AML-193 (cell line): ENCODE measurements around the gene SAMD9.
"Not testable (repeated sequence)": the region's sequence is repeated elsewhere in the genome, so short reads cannot be mapped to it uniquely, and the experiment has no call there.

Experiments
- DNase-seq, 2 experiments: peaks; one replicate each; lab custom pipeline; 2025; lab: John Stamatoyannopoulos, UW

SAMD9 gene

DNA sequence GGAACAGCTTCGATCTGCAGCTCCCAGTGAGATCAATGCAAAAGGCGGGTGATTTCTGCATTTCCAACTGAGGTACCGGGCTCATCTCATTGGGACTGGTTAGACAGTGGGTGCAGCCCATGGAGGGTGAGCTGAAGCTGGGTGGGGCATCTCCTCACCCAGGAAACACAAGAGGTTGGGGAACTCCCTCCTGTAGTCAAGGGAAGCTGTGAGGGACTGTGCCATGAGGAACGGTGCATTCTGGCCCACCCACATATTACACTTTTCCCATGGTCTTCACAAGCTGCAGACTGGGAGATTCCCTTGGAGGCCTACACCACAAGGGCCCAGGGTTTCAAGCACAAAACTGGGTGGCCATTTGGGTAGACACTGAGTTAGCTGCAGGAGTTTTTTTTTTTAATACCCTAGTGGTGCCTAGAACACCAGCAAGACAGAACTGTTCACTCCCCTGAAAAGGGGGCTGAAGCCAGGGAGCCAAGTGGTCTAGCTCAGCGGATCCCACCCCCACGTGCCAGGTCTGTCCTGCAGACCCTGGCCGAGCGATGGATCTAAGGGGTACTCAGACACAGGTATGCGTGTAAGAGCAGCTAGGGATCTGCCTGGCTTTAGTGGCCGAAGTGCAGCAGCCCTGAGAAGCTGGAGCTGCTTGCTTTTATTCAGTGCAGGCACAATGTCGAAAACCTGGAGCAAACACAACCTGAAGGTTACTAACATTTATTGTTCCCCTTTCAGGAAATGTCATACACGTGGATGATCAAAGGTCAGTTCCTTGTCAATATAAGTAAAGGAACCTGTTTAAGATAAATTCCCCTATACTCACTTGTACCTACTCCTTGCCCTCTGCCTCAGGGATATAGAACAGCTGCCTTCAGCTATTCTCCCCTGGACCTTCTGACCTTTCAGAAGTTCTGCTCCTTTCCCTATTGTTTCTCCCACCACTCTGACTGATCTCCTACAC lies 3.1 kb upstream of the SAMD9 start:
- no peak for DNase-seq

GRCh38 chr7:93119191-93119905 lies 1.6 kb upstream of the SAMD9 start:
- DNase-seq, result no peak

DNA sequence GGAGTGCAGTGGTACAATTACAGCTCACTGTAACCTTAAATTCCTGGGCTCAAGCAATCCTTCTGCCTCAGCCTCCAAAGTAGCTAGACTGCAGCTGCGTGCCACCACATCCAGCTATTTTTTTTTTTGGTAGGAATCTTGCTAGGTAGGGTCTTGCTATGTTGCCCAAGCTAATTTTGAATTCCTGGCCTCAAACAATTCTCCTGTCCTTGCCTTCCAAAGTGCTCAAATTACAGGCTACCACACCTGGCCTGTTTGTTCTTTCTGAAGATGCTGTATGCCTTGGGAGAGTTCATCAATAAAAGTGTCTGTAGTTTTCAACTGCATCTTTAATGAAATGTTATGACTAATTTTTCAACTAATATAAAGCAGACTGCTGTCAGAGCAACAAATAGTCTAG lies 452 bp downstream of the SAMD9 start:
- DNase-seq, result no peak

GRCh38 chr7:93115796-93116195 lies 2.0 kb downstream of the SAMD9 start:
- no peak for DNase-seq

GRCh38 chr7:93108003-93108402 lies 9.8 kb downstream of the SAMD9 start:
- no peak for DNase-seq

DNA sequence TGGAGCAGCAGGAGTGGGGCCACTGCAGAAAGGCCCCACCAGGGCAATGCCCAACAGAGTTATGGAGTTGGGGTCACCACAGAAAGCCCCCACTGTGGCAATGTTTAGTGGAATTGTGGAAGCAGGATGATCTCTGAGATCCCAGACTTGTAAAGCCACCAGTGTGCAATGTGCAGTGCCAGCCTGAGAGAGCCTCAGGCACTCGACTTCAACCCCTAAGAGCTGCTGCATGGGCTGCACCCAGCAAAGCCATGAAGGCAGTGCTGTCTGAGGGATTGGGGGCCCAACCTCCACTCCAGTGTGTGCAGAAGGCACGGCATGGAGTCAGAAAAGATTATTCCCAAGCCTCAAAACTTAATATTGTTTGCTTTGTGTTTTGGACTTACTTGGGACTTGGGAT lies 20.4 kb downstream of the SAMD9 start:
- DNase-seq, result no peak

GRCh38 chr7:93092757-93093370 lies 24.9 kb downstream of the SAMD9 start:
- peak; percentile 33 to 46 for DNase-seq

DNA sequence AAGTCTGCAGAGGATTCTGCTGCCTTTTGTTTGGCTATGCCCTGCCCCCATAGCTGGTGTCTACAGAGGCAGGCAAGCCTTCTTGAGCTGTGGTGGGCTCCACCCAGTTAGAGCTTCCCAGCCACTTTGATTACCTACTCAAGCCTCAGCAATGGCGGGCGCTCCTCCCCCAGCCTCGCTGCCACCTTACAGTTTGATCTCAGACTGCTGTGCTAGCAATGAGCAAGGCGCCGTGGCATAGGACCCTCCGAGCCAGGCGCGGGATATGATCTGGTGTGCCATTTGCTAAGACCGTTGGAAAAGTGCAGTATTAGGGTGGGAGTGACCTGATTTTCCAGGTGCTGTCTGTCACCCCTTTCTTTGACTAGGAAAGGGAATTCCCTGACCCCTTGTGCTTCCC lies 44.4 kb downstream of the SAMD9 start:
- DNase-seq, result not testable (repeated sequence)

DNA sequence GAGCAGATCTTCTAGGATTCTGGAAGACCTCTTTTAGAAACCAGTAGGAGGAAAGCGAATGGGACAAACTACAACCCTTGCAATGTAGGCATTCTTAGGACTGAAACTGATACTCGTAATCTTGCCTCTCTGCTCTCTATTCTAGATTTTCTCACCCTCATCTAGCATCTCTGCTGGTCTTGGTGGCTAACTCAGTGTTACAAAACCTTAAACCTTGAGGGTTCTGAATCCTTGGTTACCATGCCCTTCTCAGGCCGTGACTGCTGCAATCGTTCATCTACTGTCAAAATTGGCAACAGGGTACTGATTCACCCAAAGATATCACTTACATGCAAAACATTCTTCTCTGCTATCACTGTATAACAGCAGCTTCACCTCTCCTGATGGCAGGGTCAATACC lies 55.2 kb downstream of the SAMD9 start:
- no peak for DNase-seq

DNA sequence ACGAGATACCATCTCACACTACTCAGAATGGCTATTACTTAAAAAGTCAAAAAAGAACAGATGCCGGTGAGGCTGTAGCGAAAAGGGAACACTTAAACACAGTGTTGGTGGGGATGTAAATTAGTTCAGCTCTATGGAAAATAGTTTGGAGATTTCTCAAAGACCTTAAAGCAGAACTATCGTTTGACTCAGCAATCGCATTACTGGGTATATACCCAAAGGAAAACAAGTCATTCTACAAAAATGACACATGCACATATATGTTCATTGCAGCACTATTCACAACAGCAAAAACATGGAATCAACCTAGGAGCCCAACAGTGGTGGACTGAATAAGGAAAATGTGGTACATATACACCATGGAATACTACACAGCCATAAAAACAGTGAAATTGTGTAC lies 56.9 kb downstream of the SAMD9 start:
- no peak for DNase-seq

- no peak for DNase-seq
These were observed 57.8 kb downstream of the SAMD9 start for GRCh38 chr7:93060025-93060424.

GRCh38 chr7:93056621-93057020 lies 61.2 kb downstream of the SAMD9 start:
- DNase-seq, result not testable (repeated sequence)

DNA sequence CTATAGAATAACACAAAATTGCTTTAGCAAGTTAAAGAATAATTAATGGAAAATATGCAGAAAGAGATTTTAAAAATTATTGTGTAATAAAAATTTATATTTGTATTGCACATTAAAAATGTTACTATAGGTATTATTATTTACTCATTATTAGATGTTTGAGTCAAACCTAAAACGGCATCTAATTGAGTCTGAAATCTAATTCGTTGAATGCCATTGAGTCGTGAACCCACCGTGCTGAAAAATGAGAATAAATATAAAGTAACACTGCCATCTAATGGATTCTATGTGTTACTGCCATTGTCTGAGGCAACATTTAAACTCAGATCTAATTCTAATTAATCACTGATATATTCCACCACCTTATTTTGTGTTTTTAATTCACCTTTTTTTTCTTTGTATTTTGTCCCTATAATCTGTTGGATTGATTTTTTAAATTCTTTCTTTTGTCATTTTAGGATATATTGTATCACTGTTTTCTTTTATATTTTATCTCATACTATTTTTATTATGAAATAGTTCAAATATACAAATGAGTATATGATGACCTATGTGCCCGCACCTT lies 62.2 kb downstream of the SAMD9 start:
- peak; percentile 49 for DNase-seq

- no peak for DNase-seq
These were observed 62.8 kb downstream of the SAMD9 start for GRCh38 chr7:93054975-93055374.

DNA sequence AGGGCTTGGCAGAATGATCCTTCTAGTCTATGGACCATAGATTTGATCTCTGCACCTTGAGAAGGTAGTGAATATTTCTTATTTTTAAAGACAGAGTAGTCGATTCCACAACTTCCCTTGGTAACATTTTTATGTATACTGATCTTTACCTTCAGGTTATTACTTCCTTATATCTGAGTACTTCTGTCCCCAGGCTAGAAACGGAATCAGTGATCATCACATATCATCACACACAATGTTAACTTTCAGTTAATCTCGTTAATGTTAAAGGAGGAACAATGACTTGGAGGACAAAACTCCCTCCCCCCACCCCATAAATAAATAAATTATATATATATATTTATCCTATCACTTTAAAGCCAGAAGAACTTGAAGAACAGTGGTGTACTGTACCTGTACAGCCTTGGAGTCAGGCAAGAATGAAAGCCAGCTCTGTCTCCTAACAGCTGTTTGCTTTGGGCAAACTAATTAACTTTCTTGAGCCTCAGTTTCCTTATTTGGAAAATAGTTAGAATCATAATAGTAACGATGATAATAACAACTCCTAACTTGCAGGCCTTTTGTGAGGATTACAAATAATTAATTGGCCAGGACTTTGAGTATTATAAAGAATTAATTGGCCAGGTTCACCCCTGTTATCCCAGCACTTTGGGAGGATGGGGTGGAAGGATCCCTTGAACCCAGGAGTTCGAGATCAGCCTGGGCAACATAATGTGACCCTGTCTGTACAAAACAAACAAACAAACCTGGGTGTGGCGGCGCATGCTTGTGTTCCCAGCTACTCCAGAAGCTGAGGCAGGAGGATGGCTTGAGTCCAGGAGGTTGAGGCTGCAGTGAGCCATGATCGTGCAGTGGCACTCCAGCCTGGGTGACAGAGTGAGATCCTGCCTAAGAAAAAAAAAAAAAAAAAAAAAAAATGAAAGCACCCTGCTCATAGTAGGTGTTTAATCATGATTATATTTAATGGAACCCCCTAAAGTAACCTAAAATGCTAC lies 63.5 kb downstream of the SAMD9 start:
- DNase-seq, result peak; percentile 12 to 15

- DNase-seq, result no peak
These were observed 64.4 kb downstream of the SAMD9 start for GRCh38 chr7:93053209-93053948.

DNA sequence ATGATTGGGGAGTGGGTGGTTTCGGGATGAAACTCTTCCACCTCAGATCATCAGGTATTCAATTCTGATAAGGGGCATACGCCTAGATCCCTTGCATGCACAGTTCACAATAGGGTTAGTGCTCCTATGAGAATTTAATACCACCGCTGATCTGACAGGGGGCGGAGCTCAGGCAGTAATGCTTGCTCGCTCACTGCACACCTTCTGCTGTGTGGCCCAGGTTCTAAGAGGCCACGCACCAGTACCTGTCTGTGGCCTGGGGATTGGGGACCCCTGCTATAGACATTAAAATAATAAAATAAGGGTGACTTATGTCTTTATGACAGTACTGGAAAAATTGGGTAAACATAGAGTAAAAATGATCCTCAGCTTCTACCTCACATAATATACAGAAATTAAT lies 66.1 kb downstream of the SAMD9 start:
- no peak for DNase-seq
